ENCODE data around the gene KMT2E. TPM values are rescaled to one million over a fixed set of nuclear protein-coding genes. Genes with fewer than 3 reads are reported as not detected.

Gene KMT2E
- total RNA-seq, 1 donor from 2014 or later: 107 TPM

DNA sequence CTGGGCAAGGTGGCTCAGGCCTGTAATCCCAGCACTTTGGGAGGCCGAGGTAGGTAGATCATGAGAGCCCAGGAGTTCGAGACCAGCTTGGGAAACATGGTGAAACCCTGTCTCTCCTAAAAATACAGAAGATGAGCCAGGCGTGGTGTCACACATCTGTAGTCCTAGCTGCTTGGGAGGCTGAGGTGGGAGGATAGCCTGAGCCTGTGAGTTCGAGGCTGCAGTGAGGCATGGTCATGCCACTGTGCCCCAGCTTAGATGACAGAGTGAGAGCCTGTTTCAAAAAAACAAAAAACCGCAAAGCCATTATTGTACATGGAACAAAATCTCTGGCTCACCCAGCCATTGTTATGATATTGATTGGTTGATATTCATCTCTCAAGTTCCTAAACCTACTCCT lies 53.7 kb downstream of the KMT2E start:
- DNase-seq (ENCODE audit: low spot score, unreplicated experiment): no peak
- H3K4me3 Mint-ChIP-seq (ENCODE audit: low read depth): no peak overlapping the region
- peaks cover 1% of the 10 kb centered on the region for H3K4me1 Mint-ChIP-seq (ENCODE audit: low read depth)
- no peaks in the 10 kb centered on the region for H3K27me3 Mint-ChIP-seq
- peaks cover 25% of the 10 kb centered on the region for H3K36me3 Mint-ChIP-seq (ENCODE audit: insufficient read depth)
- H3K27ac Mint-ChIP-seq: peak overlapping the region; percentile 49
- TF ChIP-seq, protein P1, sequence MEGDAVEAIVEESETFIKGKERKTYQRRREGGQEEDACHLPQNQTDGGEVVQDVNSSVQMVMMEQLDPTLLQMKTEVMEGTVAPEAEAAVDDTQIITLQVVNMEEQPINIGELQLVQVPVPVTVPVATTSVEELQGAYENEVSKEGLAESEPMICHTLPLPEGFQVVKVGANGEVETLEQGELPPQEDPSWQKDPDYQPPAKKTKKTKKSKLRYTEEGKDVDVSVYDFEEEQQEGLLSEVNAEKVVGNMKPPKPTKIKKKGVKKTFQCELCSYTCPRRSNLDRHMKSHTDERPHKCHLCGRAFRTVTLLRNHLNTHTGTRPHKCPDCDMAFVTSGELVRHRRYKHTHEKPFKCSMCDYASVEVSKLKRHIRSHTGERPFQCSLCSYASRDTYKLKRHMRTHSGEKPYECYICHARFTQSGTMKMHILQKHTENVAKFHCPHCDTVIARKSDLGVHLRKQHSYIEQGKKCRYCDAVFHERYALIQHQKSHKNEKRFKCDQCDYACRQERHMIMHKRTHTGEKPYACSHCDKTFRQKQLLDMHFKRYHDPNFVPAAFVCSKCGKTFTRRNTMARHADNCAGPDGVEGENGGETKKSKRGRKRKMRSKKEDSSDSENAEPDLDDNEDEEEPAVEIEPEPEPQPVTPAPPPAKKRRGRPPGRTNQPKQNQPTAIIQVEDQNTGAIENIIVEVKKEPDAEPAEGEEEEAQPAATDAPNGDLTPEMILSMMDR (IDR thresholded peaks at IDR 0.05; ENCODE audit: unreplicated experiment): no peak
- H3K9me3 Mint-ChIP-seq (ENCODE audit: low read depth): no peaks in the 10 kb centered on the region

DNA sequence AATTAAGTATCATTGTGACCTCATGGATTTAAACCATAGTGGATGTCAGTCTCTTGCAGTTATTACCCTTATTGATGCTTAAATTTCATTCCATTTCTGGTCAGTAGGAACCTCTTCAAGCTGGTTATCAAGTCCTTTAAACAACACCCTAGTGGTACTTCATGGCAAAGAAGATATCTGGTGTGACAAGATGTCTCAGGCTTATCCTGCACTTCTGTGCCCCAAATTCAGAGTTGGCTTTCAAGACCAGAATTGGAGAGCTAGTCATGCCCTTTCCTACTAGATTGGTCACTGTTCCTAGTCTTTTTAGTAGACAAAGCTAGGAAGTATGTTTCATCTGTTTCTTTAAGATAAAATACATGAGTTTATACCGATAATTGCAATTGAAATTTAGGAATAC lies 54.9 kb downstream of the KMT2E start:
- Mint-ChIP-seq H3K4me1 (ENCODE audit: low read depth) (no peaks in the 10 kb centered on the region), H3K36me3 (ENCODE audit: insufficient read depth) (peaks cover 22% of the 10 kb centered on the region), H3K27me3 (no peaks in the 10 kb centered on the region), H3K9me3 (ENCODE audit: low read depth) (no peaks in the 10 kb centered on the region), H3K4me3 (ENCODE audit: low read depth) (no peak overlapping the region), H3K27ac (no peak overlapping the region)
- TF ChIP-seq, protein P1 (IDR thresholded peaks at IDR 0.05; ENCODE audit: unreplicated experiment): no peak
- DNase-seq (ENCODE audit: low spot score, unreplicated experiment): no peak

DNA sequence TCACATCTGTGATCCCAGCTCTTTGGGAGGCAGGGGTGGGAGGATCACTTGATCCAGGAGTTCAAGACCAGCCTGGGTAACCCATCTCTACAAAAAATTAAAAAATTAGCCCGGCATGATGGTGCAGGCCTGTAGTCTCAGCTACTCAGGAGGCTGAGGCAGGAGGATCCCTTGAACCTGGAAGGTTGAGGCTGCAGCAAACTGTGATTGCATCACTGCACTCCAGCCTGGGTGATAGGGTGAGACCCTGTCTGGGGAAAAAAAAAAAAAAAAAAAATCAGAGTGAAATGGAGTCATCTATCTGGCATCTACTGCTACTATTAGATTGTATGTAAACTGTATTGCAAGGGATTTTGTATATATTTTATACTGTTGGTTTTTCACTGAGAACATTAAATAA lies 59.1 kb downstream of the KMT2E start:
- H3K9me3 Mint-ChIP-seq (ENCODE audit: low read depth): no peaks in the 10 kb centered on the region
- no peaks in the 10 kb centered on the region for H3K27me3 Mint-ChIP-seq
- H3K36me3 Mint-ChIP-seq (ENCODE audit: insufficient read depth): peaks cover 29% of the 10 kb centered on the region
- DNase-seq (ENCODE audit: low spot score, unreplicated experiment): no peak
- TF ChIP-seq, protein P1 (IDR thresholded peaks at IDR 0.05; ENCODE audit: unreplicated experiment): no peak
- H3K4me1 Mint-ChIP-seq (ENCODE audit: low read depth): peaks cover 2% of the 10 kb centered on the region
- H3K27ac Mint-ChIP-seq: no peak overlapping the region
- H3K4me3 Mint-ChIP-seq (ENCODE audit: low read depth): no peak overlapping the region

DNA sequence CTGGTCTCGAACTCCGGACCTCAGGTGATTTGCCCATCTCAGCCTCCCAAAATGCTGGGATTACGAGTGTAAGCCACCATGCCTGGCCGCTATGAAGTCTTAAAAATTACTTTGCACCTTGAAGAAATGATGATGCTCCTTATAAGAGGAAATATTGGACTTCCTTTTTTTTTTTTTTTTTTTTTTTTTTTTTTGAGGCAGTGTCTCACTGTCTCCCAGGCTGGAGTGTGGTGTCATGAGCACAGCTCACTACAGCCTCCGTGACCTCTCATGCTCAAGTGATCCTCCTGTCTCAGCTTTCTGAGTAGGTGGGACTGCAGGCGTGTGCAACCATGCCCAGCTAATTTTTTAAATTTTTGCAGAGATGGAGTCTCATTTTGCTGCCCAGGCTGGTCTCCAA lies 65.3 kb downstream of the KMT2E start:
- Mint-ChIP-seq H3K4me1 (ENCODE audit: low read depth) (peaks cover 2% of the 10 kb centered on the region), H3K27ac (no peak overlapping the region), H3K36me3 (ENCODE audit: insufficient read depth) (peaks cover 42% of the 10 kb centered on the region)

DNA sequence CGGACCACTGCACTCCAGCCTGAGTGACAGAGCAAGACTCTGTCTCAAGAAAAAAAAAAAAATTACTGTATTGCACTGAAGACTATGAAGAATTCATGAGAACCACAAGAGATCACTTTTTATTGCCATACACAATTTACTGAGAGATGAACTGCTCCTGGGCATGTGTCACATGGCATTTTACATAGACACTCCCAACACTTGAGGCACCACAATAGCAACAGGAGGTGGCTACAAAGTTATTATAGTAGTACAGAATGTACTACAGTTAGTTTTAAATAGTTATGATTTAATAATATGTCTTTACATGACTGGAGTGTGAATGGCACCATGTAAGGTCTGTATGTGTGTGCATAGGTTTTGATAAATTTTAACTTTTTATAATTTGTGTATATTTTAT lies 70.6 kb downstream of the KMT2E start:
- H3K27ac Mint-ChIP-seq: no peak overlapping the region
- no peak overlapping the region for H3K4me3 Mint-ChIP-seq (ENCODE audit: low read depth)
- TF ChIP-seq, protein P1 (IDR thresholded peaks at IDR 0.05; ENCODE audit: unreplicated experiment): no peak
- no peak for DNase-seq (ENCODE audit: low spot score, unreplicated experiment)
- peaks cover 42% of the 10 kb centered on the region for H3K36me3 Mint-ChIP-seq (ENCODE audit: insufficient read depth)
- no peaks in the 10 kb centered on the region for H3K9me3 Mint-ChIP-seq (ENCODE audit: low read depth)
- no peaks in the 10 kb centered on the region for H3K4me1 Mint-ChIP-seq (ENCODE audit: low read depth)
- no peaks in the 10 kb centered on the region for H3K27me3 Mint-ChIP-seq

More for the DNA sequence above, 65.3 kb downstream of the KMT2E start:
- no peak for DNase-seq (ENCODE audit: low spot score, unreplicated experiment)
- Mint-ChIP-seq H3K9me3 (ENCODE audit: low read depth) (no peaks in the 10 kb centered on the region), H3K27me3 (no peaks in the 10 kb centered on the region), H3K4me3 (ENCODE audit: low read depth) (no peak overlapping the region)
- TF ChIP-seq, protein P1 (IDR thresholded peaks at IDR 0.05; ENCODE audit: unreplicated experiment): no peak
